ENCODE results near the gene FBXO42. TPM values are rescaled to one million over a fixed set of nuclear protein-coding genes. Genes with fewer than 3 reads are reported as not detected.
A peak's percentile ranks its signal among the peaks of the same experiment; 100 is the strongest.

Gene FBXO42
- total RNA-seq, 1 experiment from 2014 or later: 13.0 TPM

GRCh38 chr1:16245476-16246196 is 106.6 kb downstream of the FBXO42 start:
- no TSS peak for BruUV-seq (replicated peaks)

GRCh38 chr1:16244650-16245285 is 107.5 kb downstream of the FBXO42 start:
- no peak overlapping the region for H3K4me2 ChIP-seq
- H3K79me2 ChIP-seq (ENCODE audit: low read depth): no peaks in the 10 kb centered on the region
- BruUV-seq (replicated peaks): no TSS peak
- H2AFZ ChIP-seq: no peak overlapping the region
- CTCF ChIA-PET: interaction anchor here (0.6 to 1.7 kb wide), 4 partner anchors 55 to 167 kb away, joined by 3 to 9 read pairs (median 3); no protein-coding TSS in a partner anchor
- H4K20me1 ChIP-seq (ENCODE audit: insufficient read depth): no peaks in the 10 kb centered on the region
- peaks cover 18% of the 10 kb centered on the region for H3K4me1 ChIP-seq (replicated peaks; ENCODE audit: insufficient read depth)
- no peaks in the 10 kb centered on the region for H3K36me3 ChIP-seq (ENCODE audit: low read depth)
- no peak overlapping the region for H3K4me3 ChIP-seq
- POLR2A ChIA-PET (ENCODE audit: unreplicated experiment): interaction anchor here (0.6 kb wide), 1 partner anchor 28 kb away, joined by 3 read pairs; no protein-coding TSS in a partner anchor
- no peak for TF ChIP-seq EZH2 (IDR thresholded peaks at IDR 0.05; ENCODE audit: low read depth)
- TF ChIP-seq, protein P1, sequence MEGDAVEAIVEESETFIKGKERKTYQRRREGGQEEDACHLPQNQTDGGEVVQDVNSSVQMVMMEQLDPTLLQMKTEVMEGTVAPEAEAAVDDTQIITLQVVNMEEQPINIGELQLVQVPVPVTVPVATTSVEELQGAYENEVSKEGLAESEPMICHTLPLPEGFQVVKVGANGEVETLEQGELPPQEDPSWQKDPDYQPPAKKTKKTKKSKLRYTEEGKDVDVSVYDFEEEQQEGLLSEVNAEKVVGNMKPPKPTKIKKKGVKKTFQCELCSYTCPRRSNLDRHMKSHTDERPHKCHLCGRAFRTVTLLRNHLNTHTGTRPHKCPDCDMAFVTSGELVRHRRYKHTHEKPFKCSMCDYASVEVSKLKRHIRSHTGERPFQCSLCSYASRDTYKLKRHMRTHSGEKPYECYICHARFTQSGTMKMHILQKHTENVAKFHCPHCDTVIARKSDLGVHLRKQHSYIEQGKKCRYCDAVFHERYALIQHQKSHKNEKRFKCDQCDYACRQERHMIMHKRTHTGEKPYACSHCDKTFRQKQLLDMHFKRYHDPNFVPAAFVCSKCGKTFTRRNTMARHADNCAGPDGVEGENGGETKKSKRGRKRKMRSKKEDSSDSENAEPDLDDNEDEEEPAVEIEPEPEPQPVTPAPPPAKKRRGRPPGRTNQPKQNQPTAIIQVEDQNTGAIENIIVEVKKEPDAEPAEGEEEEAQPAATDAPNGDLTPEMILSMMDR (conservative IDR thresholded peaks at IDR 0.05): no peak; the same call in 1 of the 2 replicates
- H3K27ac ChIP-seq: no peak overlapping the region
- peaks cover 8% of the 10 kb centered on the region; the same call in 1 of the 2 replicates for H3F3A ChIP-seq (ENCODE audit: insufficient read depth, low read depth)
- intact Hi-C loops (cut with micrococcal nuclease; ENCODE audit: unreplicated experiment): loop anchor here (1.0 to 5.0 kb wide), 4 partner anchors 56 to 237 kb away; no protein-coding TSS in a partner anchor
- H3K9me3 ChIP-seq (ENCODE audit: insufficient read depth, low read depth): no peaks in the 10 kb centered on the region
- no peaks in the 10 kb centered on the region for H3K9me2 ChIP-seq (ENCODE audit: insufficient read depth)
- H3K27me3 ChIP-seq (ENCODE audit: insufficient read depth, low read depth): no peaks in the 10 kb centered on the region
- DNase-seq: no peak

More at GRCh38 chr1:16245476-16246196, 106.6 kb downstream of the FBXO42 start:
- no peak overlapping the region for H3K27ac ChIP-seq
- no peaks in the 10 kb centered on the region for H4K20me1 ChIP-seq (ENCODE audit: insufficient read depth)
- no peak overlapping the region for H3K4me3 ChIP-seq
- TF ChIP-seq EZH2 (IDR thresholded peaks at IDR 0.05; ENCODE audit: low read depth): no peak
- TF ChIP-seq, protein P1 (conservative IDR thresholded peaks at IDR 0.05): no peak
- no peaks in the 10 kb centered on the region for H3K9me3 ChIP-seq (ENCODE audit: insufficient read depth, low read depth)
- no peaks in the 10 kb centered on the region for H3K9me2 ChIP-seq (ENCODE audit: insufficient read depth)
- H3F3A ChIP-seq (ENCODE audit: insufficient read depth, low read depth): peaks cover 8% of the 10 kb centered on the region; the same call in 1 of the 2 replicates
- intact Hi-C loops (cut with micrococcal nuclease; ENCODE audit: unreplicated experiment): loop anchor here (2.0 to 5.0 kb wide), 2 partner anchors 57 to 117 kb away; no protein-coding TSS in a partner anchor
- no peaks in the 10 kb centered on the region for H3K79me2 ChIP-seq (ENCODE audit: low read depth)
- no peaks in the 10 kb centered on the region; the same call in 1 of the 2 replicates for H3K36me3 ChIP-seq (ENCODE audit: low read depth)
- DNase-seq: no peak
- no peak overlapping the region for H2AFZ ChIP-seq
- CTCF ChIA-PET: interaction anchor here (0.7 kb wide), 1 partner anchor 8 kb away, joined by 3 read pairs; no protein-coding TSS in a partner anchor
- H3K4me2 ChIP-seq: no peak overlapping the region
- H3K4me1 ChIP-seq (replicated peaks; ENCODE audit: insufficient read depth): peaks cover 18% of the 10 kb centered on the region
- POLR2A ChIA-PET (ENCODE audit: unreplicated experiment): interaction anchor here (0.6 kb wide), 1 partner anchor 445 kb away, joined by 4 read pairs; no protein-coding TSS in a partner anchor
- no peaks in the 10 kb centered on the region for H3K27me3 ChIP-seq (ENCODE audit: insufficient read depth, low read depth)

DNA sequence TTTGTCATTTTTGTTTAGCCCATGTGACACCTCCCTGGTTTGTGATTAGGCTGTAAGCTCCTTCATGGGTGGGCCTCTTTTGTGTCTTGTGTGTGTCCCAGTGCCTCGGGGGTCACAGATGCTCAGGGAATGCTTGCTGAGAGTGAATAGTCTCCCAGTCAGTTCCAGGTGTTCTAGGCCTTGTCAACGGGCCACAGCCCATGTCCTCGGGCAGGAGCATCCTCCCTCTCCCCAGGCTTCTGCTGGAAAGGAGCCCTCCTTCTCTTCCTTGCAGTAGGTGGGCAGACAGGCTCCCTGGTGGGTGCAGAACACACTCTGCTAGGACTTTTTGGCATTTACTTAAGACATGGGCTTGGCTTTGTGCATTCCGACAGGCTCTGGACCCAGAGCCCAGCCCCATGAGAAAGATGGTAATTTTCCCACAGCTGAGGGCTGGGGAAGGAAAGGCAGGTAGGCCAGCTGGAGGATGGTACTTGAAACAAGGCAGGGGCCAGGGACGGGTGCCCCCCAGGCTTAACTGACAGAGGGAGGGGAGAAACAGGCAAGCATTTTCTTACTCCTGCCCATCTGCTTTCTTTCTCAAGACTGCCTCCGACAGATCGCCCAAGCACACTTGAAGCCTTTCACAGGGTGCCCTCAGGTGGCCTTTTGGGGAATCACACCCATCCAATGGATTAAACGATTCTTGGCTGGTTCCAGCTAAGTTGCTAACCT is 108.2 kb downstream of the FBXO42 start:
- TF ChIP-seq, protein P1 (conservative IDR thresholded peaks at IDR 0.05): peak; percentile 81
- no peak for TF ChIP-seq EZH2 (IDR thresholded peaks at IDR 0.05; ENCODE audit: low read depth)
- no peak overlapping the region for H3K4me2 ChIP-seq
- H3K4me1 ChIP-seq (replicated peaks; ENCODE audit: insufficient read depth): peaks cover 15% of the 10 kb centered on the region
- no peaks in the 10 kb centered on the region for H4K20me1 ChIP-seq (ENCODE audit: insufficient read depth)
- H2AFZ ChIP-seq: no peak overlapping the region
- no peaks in the 10 kb centered on the region for H3K79me2 ChIP-seq (ENCODE audit: low read depth)
- intact Hi-C loops (cut with micrococcal nuclease; ENCODE audit: unreplicated experiment): loop anchor here (1.0 to 5.0 kb wide), 3 partner anchors 55 to 237 kb away; no protein-coding TSS in a partner anchor
- no peaks in the 10 kb centered on the region for H3K27me3 ChIP-seq (ENCODE audit: insufficient read depth, low read depth)
- no peak overlapping the region for H3K27ac ChIP-seq
- no peak overlapping the region for H3K4me3 ChIP-seq
- no peaks in the 10 kb centered on the region for H3K9me3 ChIP-seq (ENCODE audit: insufficient read depth, low read depth)
- ChIA-PET CTCF (interaction anchor here (0.5 to 1.7 kb wide), 5 partner anchors 55 to 166 kb away, joined by 3 to 9 read pairs (median 3); no protein-coding TSS in a partner anchor), POLR2A (ENCODE audit: unreplicated experiment) (interaction anchor here (0.6 kb wide), 1 partner anchor 27 kb away, joined by 3 read pairs; no protein-coding TSS in a partner anchor)
- peak; percentile 60 to 73 for DNase-seq
- H3K36me3 ChIP-seq (ENCODE audit: low read depth): no peaks in the 10 kb centered on the region
- BruUV-seq (replicated peaks): TSS peak; percentile 9
- H3F3A ChIP-seq (ENCODE audit: insufficient read depth, low read depth): peaks cover 2% of the 10 kb centered on the region; the same call in 1 of the 2 replicates
- H3K9me2 ChIP-seq (ENCODE audit: insufficient read depth): no peaks in the 10 kb centered on the region

Measured in PC-9 (cell line).